H1 (cell line): ENCODE measurements around the gene AP2A2. TPM values are rescaled to one million over a fixed set of nuclear protein-coding genes. Genes with fewer than 3 reads are reported as not detected.

Source experiments
- ATF3 ChIP-seq: IDR thresholded peaks from 2 replicates; pipeline ENCODE4 v1.6.1; 2011; ENCODE audit warnings: low read depth, mild to moderate bottlenecking, low read length; ENCODE audit not compliant: insufficient read depth
- CEBPB ChIP-seq: IDR thresholded peaks from 2 replicates; pipeline ENCODE4 v1.6.1; 2012; ENCODE audit warnings: low read depth, low read length
- CHD2 ChIP-seq: IDR thresholded peaks from 2 replicates; pipeline ENCODE4 v1.6.1; 2012; ENCODE audit warnings: low read length, improper control_type of control experiment
- CHD7 ChIP-seq: fragments of 300-600 bp; sonication (generic); IDR thresholded peaks from 2 replicates; pipeline ENCODE4 v1.7.1; 2012; ENCODE audit warnings: low read length, moderate library complexity, mild to moderate bottlenecking, inconsistent platforms; ENCODE audit not compliant: insufficient replicate concordance
- CREB1 ChIP-seq: IDR thresholded peaks from 2 replicates; pipeline ENCODE4 v1.6.1; 2012; ENCODE audit warnings: inconsistent platforms
- EGR1 ChIP-seq: IDR thresholded peaks from 2 replicates; pipeline ENCODE4 v1.6.1; 2011; ENCODE audit warnings: low read depth, low read length, borderline replicate concordance
- FOSL1 ChIP-seq: IDR thresholded peaks from 2 replicates; pipeline ENCODE4 v1.6.1; 2011; ENCODE audit warnings: mild to moderate bottlenecking, low read depth, low read length, moderate library complexity; ENCODE audit not compliant: insufficient read depth
- PHF8 ChIP-seq: fragments of 200-600 bp; sonication (generic); conservative IDR thresholded peaks from 2 replicates; pipeline ENCODE4 v1.7.1; 2012; ENCODE audit warnings: low read depth, mild to moderate bottlenecking, inconsistent platforms, low read length, moderate library complexity
- RBBP5 ChIP-seq: IDR thresholded peaks from 2 replicates; pipeline ENCODE4 v1.7.1; 2012; ENCODE audit warnings: low read depth, mild to moderate bottlenecking, inconsistent platforms, low read length, moderate library complexity, borderline replicate concordance
- SAP30 ChIP-seq: fragments of 300-600 bp; sonication (generic); IDR thresholded peaks from 2 replicates; pipeline ENCODE4 v1.7.1; 2012; ENCODE audit warnings: low read length, moderate library complexity, mild to moderate bottlenecking, inconsistent platforms; ENCODE audit not compliant: insufficient read depth, insufficient replicate concordance
- SP1 ChIP-seq: IDR thresholded peaks from 2 replicates; pipeline ENCODE4 v1.6.1; 2011; ENCODE audit warnings: low read depth, low read length
- SRF ChIP-seq: IDR thresholded peaks from 2 replicates; pipeline ENCODE4 v1.6.1; 2011; ENCODE audit warnings: mild to moderate bottlenecking, low read depth, low read length, moderate library complexity
- polyA plus RNA-seq, 7 experiments: library from polyadenylated mRNA; depleted of rRNA in 3 of 7; stranded (reverse) in 5 of 7; unstranded in 2 of 7; fragments of >200 nt in 5 of 7; fragments of 200-250 nt in 2 of 7; gene quantifications; 1 replicate in 5 of 7; 2 replicates in 1 of 7; 4 replicates in 1 of 7; pipeline versions ENCODE4 v1.2.1 to v1.2.3, GENCODE V29; 2011 to 2013; ENCODE audit warnings: missing spikeins in 2 of 7, mixed read lengths in 2 of 7
- total RNA-seq: library from RNA; stranded (reverse); fragmentation: NEBNext Ultra II Directional; extraction: Animal tissue kit (Norgen Biotek cat#: 25700); gene quantifications from 2 replicates; pipeline ENCODE4 v1.2.1, GENCODE V29; 2021

The AP2A2 gene
- total and polyA plus RNA-seq, 2 of the 8 experiments (the other 6 are each of a cell fraction or from before 2014, with no cell fraction given) = 50.0 to 65.0 TPM

DNA sequence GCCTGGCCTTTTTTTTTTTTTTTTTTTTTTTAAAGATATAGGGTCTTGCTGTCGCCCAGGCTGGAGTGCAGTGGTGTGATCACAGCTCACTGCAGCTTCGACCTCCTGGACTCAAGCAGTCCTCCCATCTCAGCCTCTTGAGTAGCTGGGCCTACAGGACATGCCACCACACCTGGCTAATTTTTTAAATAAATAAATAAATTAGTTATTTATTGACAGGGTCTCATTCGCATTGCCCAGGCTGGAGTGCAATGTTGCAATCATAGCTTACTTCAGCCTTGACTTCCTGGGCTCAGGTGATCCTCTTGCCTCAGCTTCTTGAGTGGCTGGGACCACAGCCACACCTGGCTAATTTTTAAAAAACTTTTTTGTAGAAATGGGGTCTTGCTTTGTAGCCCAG is 10.5 kb downstream of the AP2A2 start (continued):
- TF ChIP-seq CHD7 = no peak
- no peak for TF ChIP-seq CEBPB
- no peak for TF ChIP-seq RBBP5
- TF ChIP-seq PHF8 = no peak
- no peak for TF ChIP-seq CREB1
- TF ChIP-seq SRF = no peak
- TF ChIP-seq ATF3 = no peak
- TF ChIP-seq CHD2 = no peak
- no peak for TF ChIP-seq EGR1
- TF ChIP-seq SP1 = no peak
- no peak for TF ChIP-seq SAP30
- no peak for TF ChIP-seq FOSL1
